Nephron (organoid): Measurements from ENCODE around the gene RAF1.
A peak's percentile ranks its signal among the peaks of the same experiment; 100 is the strongest.

ENCODE experiments used
- H3K27ac Mint-ChIP-seq, 3 experiments: 2 replicates each; pipeline ENCODE4 v1.8.0; 2020; ENCODE audit warnings: mixed read lengths in 3 of 3, mild to moderate bottlenecking in 2 of 3, moderate library complexity in 1 of 3
- H3K27me3 Mint-ChIP-seq: 2 replicates; pipeline ENCODE4 v1.8.0; 2021; ENCODE audit warnings: low read depth, mild to moderate bottlenecking, moderate library complexity, mixed read lengths
- H3K36me3 Mint-ChIP-seq: 2 replicates; pipeline ENCODE4 v1.8.0; 2020; ENCODE audit warnings: low read depth, mixed read lengths
- H3K4me1 Mint-ChIP-seq: 2 replicates; pipeline ENCODE4 v1.8.0; 2020; ENCODE audit warnings: mixed read lengths
- H3K4me3 Mint-ChIP-seq, 3 experiments: 2 replicates each; pipeline ENCODE4 v1.8.0; 2020; ENCODE audit warnings: mild to moderate bottlenecking in 3 of 3, mixed read lengths in 3 of 3, moderate library complexity in 2 of 3
- H3K9me3 Mint-ChIP-seq: 2 replicates; pipeline ENCODE4 v1.8.0; 2020; ENCODE audit warnings: mixed read lengths
- TF ChIP-seq, protein P1 (sequence below), 3 experiments: fragments of 200-600 bp; sonication (generic); IDR thresholded peaks; one replicate each; pipeline ENCODE4 v1.5.0; 2021; ENCODE audit warnings: antibody characterized with exemption in 3 of 3; ENCODE audit not compliant: unreplicated experiment in 3 of 3

RAF1 gene

DNA sequence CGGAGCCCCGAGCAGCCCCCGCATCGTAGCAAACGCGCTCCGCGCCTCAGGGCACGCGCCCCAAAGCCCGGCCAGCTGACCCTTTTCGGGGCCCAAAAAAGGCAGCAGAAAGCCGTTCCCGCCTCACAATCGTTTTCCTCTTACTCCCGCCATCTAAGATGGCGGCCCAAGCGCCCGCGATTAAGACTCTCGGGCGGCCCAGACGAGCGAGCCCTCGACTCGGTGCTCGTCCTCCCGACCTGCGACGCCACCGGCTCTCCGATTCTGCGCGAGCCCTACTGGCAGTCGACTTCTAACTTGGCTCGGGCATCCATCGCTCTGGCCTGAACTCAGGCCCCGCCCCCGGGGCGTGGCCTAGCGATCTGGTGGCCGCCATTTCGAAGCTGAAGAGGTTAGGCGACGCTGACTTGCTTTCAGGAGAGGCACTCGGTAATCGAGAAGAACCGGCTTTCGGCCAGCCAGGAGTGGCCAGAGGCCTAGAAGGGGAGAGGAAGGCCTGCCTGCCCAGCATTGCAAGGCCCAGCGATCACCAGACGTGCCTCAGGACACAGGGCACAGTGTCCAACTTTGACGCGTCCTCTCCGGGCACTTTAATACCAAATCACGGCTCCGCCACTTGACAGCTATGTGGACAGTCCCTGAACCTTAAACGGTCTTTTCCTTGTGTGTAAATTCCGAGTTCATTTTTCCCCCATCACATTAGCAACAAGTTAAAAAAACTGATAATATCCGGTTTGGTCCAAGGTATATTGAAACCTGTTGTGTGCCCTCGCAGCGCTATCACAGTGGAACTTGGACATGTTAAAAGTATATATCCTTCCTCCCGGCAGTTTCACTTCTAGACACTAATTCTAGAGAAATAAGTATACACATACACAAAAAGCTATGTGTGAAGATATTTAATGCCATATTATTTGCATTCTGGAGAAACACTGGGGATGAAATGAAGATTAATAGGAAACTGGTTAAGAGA is at the start of gene RAF1:
Gene RAF1 (minus strand): TSS at position 182 of the 973 bp plus-strand sequence. CDS start 45,396 bp downstream, outside the sequence.
- no peaks in the 10 kb centered on the region for H3K9me3 Mint-ChIP-seq
- TF ChIP-seq, protein P1, sequence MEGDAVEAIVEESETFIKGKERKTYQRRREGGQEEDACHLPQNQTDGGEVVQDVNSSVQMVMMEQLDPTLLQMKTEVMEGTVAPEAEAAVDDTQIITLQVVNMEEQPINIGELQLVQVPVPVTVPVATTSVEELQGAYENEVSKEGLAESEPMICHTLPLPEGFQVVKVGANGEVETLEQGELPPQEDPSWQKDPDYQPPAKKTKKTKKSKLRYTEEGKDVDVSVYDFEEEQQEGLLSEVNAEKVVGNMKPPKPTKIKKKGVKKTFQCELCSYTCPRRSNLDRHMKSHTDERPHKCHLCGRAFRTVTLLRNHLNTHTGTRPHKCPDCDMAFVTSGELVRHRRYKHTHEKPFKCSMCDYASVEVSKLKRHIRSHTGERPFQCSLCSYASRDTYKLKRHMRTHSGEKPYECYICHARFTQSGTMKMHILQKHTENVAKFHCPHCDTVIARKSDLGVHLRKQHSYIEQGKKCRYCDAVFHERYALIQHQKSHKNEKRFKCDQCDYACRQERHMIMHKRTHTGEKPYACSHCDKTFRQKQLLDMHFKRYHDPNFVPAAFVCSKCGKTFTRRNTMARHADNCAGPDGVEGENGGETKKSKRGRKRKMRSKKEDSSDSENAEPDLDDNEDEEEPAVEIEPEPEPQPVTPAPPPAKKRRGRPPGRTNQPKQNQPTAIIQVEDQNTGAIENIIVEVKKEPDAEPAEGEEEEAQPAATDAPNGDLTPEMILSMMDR (IDR thresholded peaks at IDR 0.05; ENCODE audit: unreplicated experiment in 3 of 3) = no peak

DNA sequence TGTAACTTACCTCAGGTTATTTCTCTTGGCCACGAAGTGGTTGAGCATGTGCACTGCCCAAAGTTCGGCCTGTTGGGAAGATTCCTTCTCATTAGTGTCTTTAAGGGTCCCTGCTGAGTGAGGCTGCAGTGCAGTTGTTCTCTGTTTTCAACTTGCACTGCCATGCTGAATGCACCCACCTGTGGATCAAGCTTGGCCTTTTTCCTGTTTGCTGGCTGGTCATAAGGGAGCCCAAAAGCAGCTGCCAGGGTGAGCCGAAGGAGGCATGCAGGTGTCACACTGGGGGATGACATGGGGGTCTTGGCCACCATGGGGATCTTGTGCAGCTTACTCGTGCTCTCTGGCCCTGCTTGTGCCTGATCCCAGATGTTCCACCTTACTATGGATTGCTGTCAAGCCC is 46.1 kb upstream of the RAF1 start:
- Mint-ChIP-seq H3K27ac (no peak overlapping the region), H3K4me3 (no peak overlapping the region), H3K27me3 (peaks cover 3% of the 10 kb centered on the region), H3K9me3 (peaks cover 2% of the 10 kb centered on the region), H3K4me1 (no peaks in the 10 kb centered on the region), H3K36me3 (no peaks in the 10 kb centered on the region)
- TF ChIP-seq, protein P1 (IDR thresholded peaks at IDR 0.05; ENCODE audit: unreplicated experiment in 3 of 3) = no peak

More for the DNA sequence above, at the start of gene RAF1:
- peak within 1 kb of the TSS; percentile 100 for H3K27ac Mint-ChIP-seq
- H3K27me3 Mint-ChIP-seq = no peaks in the 10 kb centered on the region
- peaks cover 28% of the 10 kb centered on the region for H3K4me1 Mint-ChIP-seq
- H3K4me3 Mint-ChIP-seq = peak within 1 kb of the TSS; percentile 91 to 100 (median 93)
- no peaks in the 10 kb centered on the region for H3K36me3 Mint-ChIP-seq

DNA sequence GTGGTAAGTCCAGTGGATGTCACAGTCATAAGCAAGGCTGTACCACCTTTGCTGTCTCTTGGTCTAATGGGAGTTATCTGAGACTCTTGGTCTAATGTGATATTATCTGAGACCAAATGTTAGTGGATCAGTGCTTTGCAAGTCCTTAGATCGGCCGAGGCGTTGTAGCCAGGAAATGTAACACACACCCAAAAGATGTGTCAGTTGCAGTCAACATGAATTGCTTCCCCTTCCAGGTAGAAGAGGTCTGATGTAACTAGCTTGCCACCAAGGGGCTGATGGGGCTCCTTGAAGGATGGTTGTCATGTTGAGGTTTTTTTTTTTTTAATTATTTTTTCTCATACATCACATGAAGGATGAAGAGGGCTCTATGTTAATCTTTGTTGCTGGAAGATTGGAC is 45.4 kb upstream of the RAF1 start:
- H3K36me3 Mint-ChIP-seq = no peaks in the 10 kb centered on the region
- H3K4me3 Mint-ChIP-seq = no peak overlapping the region
- H3K9me3 Mint-ChIP-seq = peaks cover 2% of the 10 kb centered on the region
- H3K4me1 Mint-ChIP-seq = no peaks in the 10 kb centered on the region
- peaks cover 3% of the 10 kb centered on the region for H3K27me3 Mint-ChIP-seq
- H3K27ac Mint-ChIP-seq = no peak overlapping the region
- TF ChIP-seq, protein P1 (IDR thresholded peaks at IDR 0.05; ENCODE audit: unreplicated experiment in 3 of 3) = no peak

DNA sequence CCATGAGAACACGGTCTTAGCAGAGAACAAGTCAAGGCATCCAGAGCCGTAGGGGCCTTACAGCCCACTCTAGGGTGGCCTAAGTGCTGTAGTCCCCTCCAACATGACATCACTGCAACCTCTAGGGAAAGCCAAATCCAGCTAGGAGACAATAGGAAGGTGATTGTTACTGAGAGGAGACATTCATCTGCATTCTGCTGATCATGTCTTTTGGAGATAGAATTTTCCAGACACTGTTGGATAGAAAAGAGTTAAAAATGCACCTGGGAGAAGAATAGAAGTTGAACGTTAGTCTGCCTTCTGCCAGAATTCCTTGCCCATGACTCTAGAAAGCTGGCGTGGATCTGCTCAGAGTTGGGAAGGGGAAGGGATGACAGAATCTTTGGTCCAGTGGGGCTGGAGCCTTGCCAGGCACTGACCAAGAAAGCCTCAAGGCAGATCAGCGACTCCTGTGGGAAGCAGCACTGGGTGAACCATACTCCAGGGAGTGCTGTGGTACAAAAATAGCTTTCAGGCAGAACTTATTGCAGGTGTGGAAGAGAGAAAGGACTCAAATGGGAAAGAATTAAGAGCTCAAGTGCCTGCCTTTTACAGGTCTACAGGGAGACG is 44.8 kb upstream of the RAF1 start:
- TF ChIP-seq, protein P1 (IDR thresholded peaks at IDR 0.05; ENCODE audit: unreplicated experiment in 3 of 3) = no peak
- Mint-ChIP-seq H3K9me3 (peaks cover 2% of the 10 kb centered on the region), H3K4me3 (no peak overlapping the region), H3K27ac (no peak overlapping the region), H3K4me1 (no peaks in the 10 kb centered on the region), H3K27me3 (peaks cover 3% of the 10 kb centered on the region), H3K36me3 (no peaks in the 10 kb centered on the region)

DNA sequence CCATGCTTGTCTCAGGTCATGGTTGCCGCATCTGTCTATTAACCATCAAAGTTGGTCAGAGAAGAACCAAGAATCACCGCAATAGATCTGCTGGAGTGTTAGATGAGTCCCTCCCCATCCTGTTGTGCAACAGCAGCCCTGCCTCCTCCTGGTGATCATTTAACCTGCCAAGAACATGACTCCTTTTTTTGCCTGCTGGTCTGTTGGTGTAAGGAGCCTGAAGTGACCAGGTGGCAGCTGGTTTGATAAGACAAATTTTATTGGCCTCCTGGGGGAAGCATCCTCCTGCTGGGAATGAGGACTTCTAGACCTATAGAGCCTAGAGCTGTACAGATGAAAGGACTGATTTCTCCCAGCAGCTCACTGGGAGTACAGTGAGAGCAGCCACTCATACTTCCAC is 43.5 kb upstream of the RAF1 start:
- Mint-ChIP-seq H3K36me3 (no peaks in the 10 kb centered on the region), H3K4me1 (no peaks in the 10 kb centered on the region), H3K9me3 (peaks cover 2% of the 10 kb centered on the region)

More for the DNA sequence above, 43.5 kb upstream of the RAF1 start:
- H3K27me3 Mint-ChIP-seq = peaks cover 3% of the 10 kb centered on the region
- H3K27ac Mint-ChIP-seq = no peak overlapping the region
- no peak overlapping the region for H3K4me3 Mint-ChIP-seq
- TF ChIP-seq, protein P1 (IDR thresholded peaks at IDR 0.05; ENCODE audit: unreplicated experiment in 3 of 3) = no peak
